Measurements from ENCODE around the gene TTLL7.

The TTLL7 gene

GRCh38 chr1:83901547-83902155 lies 97.3 kb downstream of the TTLL7 start:
- no peaks in the 10 kb centered on the region for H3K4me1 ChIP-seq (ENCODE audit: control insufficient read depth in 5 of 5, insufficient read depth in 5 of 5, low read length in 5 of 5)
- H3K36me3 ChIP-seq (ENCODE audit: control insufficient read depth in 5 of 5, insufficient read depth in 5 of 5, low read length in 5 of 5), result peaks cover 0 to 3% (median 0%) of the 10 kb centered on the region in 5 donors
- H3K9me3 ChIP-seq (ENCODE audit: control insufficient read depth in 5 of 5, low read length in 5 of 5), result no peaks in the 10 kb centered on the region
- H3K27ac ChIP-seq (ENCODE audit: low read depth, low read length), result no peak overlapping the region
- no peaks in the 10 kb centered on the region for H3K27me3 ChIP-seq (ENCODE audit: control insufficient read depth in 5 of 5, insufficient read depth in 4 of 5, low read length in 5 of 5)
- H3K4me3 ChIP-seq (ENCODE audit: low read depth in 1 of 5, low read length in 5 of 5), result no peak overlapping the region
- H3K9ac ChIP-seq (ENCODE audit: low read length in 5 of 5), result no peak overlapping the region

GRCh38 chr1:83900524-83900923 lies 98.4 kb downstream of the TTLL7 start:
- Histone ChIP-seq H3K27me3 (ENCODE audit: control insufficient read depth in 5 of 5, insufficient read depth in 4 of 5, low read length in 5 of 5) (no peaks in the 10 kb centered on the region), H3K9me3 (ENCODE audit: control insufficient read depth in 5 of 5, low read length in 5 of 5) (no peaks in the 10 kb centered on the region), H3K36me3 (ENCODE audit: control insufficient read depth in 5 of 5, insufficient read depth in 5 of 5, low read length in 5 of 5) (peaks cover 0 to 3% (median 0%) of the 10 kb centered on the region in 5 donors), H3K4me1 (ENCODE audit: control insufficient read depth in 5 of 5, insufficient read depth in 5 of 5, low read length in 5 of 5) (no peaks in the 10 kb centered on the region), H3K9ac (ENCODE audit: low read length in 5 of 5) (no peak overlapping the region), H3K27ac (ENCODE audit: low read depth, low read length) (no peak overlapping the region), H3K4me3 (ENCODE audit: low read depth in 1 of 5, low read length in 5 of 5) (no peak overlapping the region)

GRCh38 chr1:83897516-83897915 lies 101.4 kb downstream of the TTLL7 start:
- Histone ChIP-seq H3K9me3 (ENCODE audit: control insufficient read depth in 5 of 5, low read length in 5 of 5) (no peaks in the 10 kb centered on the region), H3K27me3 (ENCODE audit: control insufficient read depth in 5 of 5, insufficient read depth in 4 of 5, low read length in 5 of 5) (no peaks in the 10 kb centered on the region), H3K27ac (ENCODE audit: low read depth, low read length) (no peak overlapping the region), H3K36me3 (ENCODE audit: control insufficient read depth in 5 of 5, insufficient read depth in 5 of 5, low read length in 5 of 5) (peaks cover 0 to 2% (median 0%) of the 10 kb centered on the region in 5 donors), H3K9ac (ENCODE audit: low read length in 5 of 5) (no peak overlapping the region), H3K4me3 (ENCODE audit: low read depth in 1 of 5, low read length in 5 of 5) (no peak overlapping the region), H3K4me1 (ENCODE audit: control insufficient read depth in 5 of 5, insufficient read depth in 5 of 5, low read length in 5 of 5) (peaks cover 0 to 4% (median 0%) of the 10 kb centered on the region in 5 donors)

GRCh38 chr1:83896299-83896698 lies 102.6 kb downstream of the TTLL7 start:
- H3K36me3 ChIP-seq (ENCODE audit: control insufficient read depth in 5 of 5, insufficient read depth in 5 of 5, low read length in 5 of 5), result peaks cover 0 to 2% (median 0%) of the 10 kb centered on the region in 5 donors
- H3K4me3 ChIP-seq (ENCODE audit: low read depth in 1 of 5, low read length in 5 of 5), result no peak overlapping the region
- peaks cover 0 to 4% (median 0%) of the 10 kb centered on the region in 5 donors for H3K4me1 ChIP-seq (ENCODE audit: control insufficient read depth in 5 of 5, insufficient read depth in 5 of 5, low read length in 5 of 5)
- H3K9me3 ChIP-seq (ENCODE audit: control insufficient read depth in 5 of 5, low read length in 5 of 5), result no peaks in the 10 kb centered on the region
- no peak overlapping the region for H3K27ac ChIP-seq (ENCODE audit: low read depth, low read length)
- no peaks in the 10 kb centered on the region for H3K27me3 ChIP-seq (ENCODE audit: control insufficient read depth in 5 of 5, insufficient read depth in 4 of 5, low read length in 5 of 5)
- no peak overlapping the region for H3K9ac ChIP-seq (ENCODE audit: low read length in 5 of 5)

- Histone ChIP-seq H3K9ac (ENCODE audit: low read length in 5 of 5) (no peak overlapping the region), H3K9me3 (ENCODE audit: control insufficient read depth in 5 of 5, low read length in 5 of 5) (no peaks in the 10 kb centered on the region), H3K27ac (ENCODE audit: low read depth, low read length) (no peak overlapping the region), H3K27me3 (ENCODE audit: control insufficient read depth in 5 of 5, insufficient read depth in 4 of 5, low read length in 5 of 5) (no peaks in the 10 kb centered on the region), H3K4me1 (ENCODE audit: control insufficient read depth in 5 of 5, insufficient read depth in 5 of 5, low read length in 5 of 5) (peaks cover 0 to 4% (median 0%) of the 10 kb centered on the region in 5 donors), H3K4me3 (ENCODE audit: low read depth in 1 of 5, low read length in 5 of 5) (no peak overlapping the region), H3K36me3 (ENCODE audit: control insufficient read depth in 5 of 5, insufficient read depth in 5 of 5, low read length in 5 of 5) (peaks cover 0 to 7% (median 0%) of the 10 kb centered on the region in 5 donors)
Measured at GRCh38 chr1:83889707-83890106, 109.2 kb downstream of the TTLL7 start.

DNA sequence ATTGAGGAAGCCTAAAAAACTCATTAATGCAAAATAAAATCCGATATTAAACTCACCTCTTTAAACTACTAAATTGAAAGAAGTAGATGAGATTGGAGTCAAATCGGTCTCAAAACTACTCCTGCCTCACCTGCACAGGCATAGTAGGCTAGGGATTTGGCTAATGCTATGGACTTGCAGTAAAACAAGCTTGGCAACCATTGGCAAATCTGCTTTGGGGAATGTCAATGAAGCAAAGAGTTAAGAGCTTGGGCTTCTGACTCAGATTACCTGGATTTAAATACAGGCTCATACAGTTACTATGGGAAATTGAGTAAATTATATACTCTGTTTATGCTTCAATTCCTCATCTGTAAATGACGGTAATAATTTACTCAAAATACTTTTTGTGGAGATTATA lies 111.4 kb downstream of the TTLL7 start:
- H3K9me3 ChIP-seq (ENCODE audit: control insufficient read depth in 5 of 5, low read length in 5 of 5), result no peaks in the 10 kb centered on the region
- H3K36me3 ChIP-seq (ENCODE audit: control insufficient read depth in 5 of 5, insufficient read depth in 5 of 5, low read length in 5 of 5), result peaks cover 0 to 10% (median 0%) of the 10 kb centered on the region in 5 donors
- no peak overlapping the region for H3K27ac ChIP-seq (ENCODE audit: low read depth, low read length)
- peaks cover 0 to 5% (median 0%) of the 10 kb centered on the region in 5 donors for H3K4me1 ChIP-seq (ENCODE audit: control insufficient read depth in 5 of 5, insufficient read depth in 5 of 5, low read length in 5 of 5)
- no peak overlapping the region for H3K9ac ChIP-seq (ENCODE audit: low read length in 5 of 5)
- H3K27me3 ChIP-seq (ENCODE audit: control insufficient read depth in 5 of 5, insufficient read depth in 4 of 5, low read length in 5 of 5), result no peaks in the 10 kb centered on the region
- no peak overlapping the region for H3K4me3 ChIP-seq (ENCODE audit: low read depth in 1 of 5, low read length in 5 of 5)

DNA sequence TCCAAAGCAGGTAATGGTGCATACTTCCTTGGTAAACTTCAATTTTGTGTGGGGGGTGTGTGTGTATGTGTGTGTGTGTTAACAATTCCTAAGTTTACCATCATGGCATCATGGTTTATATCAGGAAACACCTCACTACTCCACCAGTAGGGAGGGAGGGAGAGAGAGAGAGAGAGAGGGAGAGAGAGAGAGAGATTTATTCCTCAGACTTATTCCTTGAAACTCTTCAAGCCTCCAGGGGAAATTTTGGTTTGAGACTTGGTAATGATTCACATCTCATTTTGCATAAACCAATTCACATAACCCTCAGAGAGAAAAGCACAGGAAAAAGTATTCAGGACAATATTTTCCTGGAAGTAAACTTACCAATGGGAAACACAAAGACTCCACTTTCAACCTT lies 115.0 kb downstream of the TTLL7 start:
- Histone ChIP-seq H3K4me3 (ENCODE audit: low read depth in 1 of 5, low read length in 5 of 5) (no peak overlapping the region), H3K27me3 (ENCODE audit: control insufficient read depth in 5 of 5, insufficient read depth in 4 of 5, low read length in 5 of 5) (no peaks in the 10 kb centered on the region), H3K9ac (ENCODE audit: low read length in 5 of 5) (no peak overlapping the region), H3K27ac (ENCODE audit: low read depth, low read length) (no peak overlapping the region), H3K9me3 (ENCODE audit: control insufficient read depth in 5 of 5, low read length in 5 of 5) (no peaks in the 10 kb centered on the region), H3K4me1 (ENCODE audit: control insufficient read depth in 5 of 5, insufficient read depth in 5 of 5, low read length in 5 of 5) (peaks cover 0 to 8% (median 0%) of the 10 kb centered on the region in 5 donors), H3K36me3 (ENCODE audit: control insufficient read depth in 5 of 5, insufficient read depth in 5 of 5, low read length in 5 of 5) (peaks cover 0 to 10% (median 0%) of the 10 kb centered on the region in 5 donors)

DNA sequence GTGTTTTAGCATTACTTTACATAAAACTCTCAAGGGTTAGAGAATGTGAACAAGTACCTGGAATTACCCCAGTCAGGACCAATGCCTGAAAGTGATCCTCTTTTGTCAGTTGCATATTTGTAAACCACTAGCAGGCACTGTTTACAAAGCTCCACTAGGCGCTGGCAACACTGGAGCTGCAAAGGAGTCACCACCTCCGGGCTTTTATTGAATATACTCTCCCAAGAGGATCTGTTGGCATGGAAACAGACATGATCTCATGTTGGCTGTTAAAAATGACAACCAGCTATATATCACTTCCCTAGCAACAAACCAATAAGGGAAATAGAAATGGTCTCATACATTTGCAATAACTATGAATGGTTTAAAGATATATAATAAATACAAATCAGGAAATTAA lies 116.0 kb downstream of the TTLL7 start:
- Histone ChIP-seq H3K4me3 (ENCODE audit: low read depth in 1 of 5, low read length in 5 of 5) (no peak overlapping the region), H3K9ac (ENCODE audit: low read length in 5 of 5) (no peak overlapping the region), H3K27ac (ENCODE audit: low read depth, low read length) (no peak overlapping the region), H3K9me3 (ENCODE audit: control insufficient read depth in 5 of 5, low read length in 5 of 5) (no peaks in the 10 kb centered on the region), H3K4me1 (ENCODE audit: control insufficient read depth in 5 of 5, insufficient read depth in 5 of 5, low read length in 5 of 5) (peaks cover 0 to 8% (median 0%) of the 10 kb centered on the region in 5 donors), H3K36me3 (ENCODE audit: control insufficient read depth in 5 of 5, insufficient read depth in 5 of 5, low read length in 5 of 5) (peaks cover 0 to 10% (median 0%) of the 10 kb centered on the region in 5 donors), H3K27me3 (ENCODE audit: control insufficient read depth in 5 of 5, insufficient read depth in 4 of 5, low read length in 5 of 5) (no peaks in the 10 kb centered on the region)

DNA sequence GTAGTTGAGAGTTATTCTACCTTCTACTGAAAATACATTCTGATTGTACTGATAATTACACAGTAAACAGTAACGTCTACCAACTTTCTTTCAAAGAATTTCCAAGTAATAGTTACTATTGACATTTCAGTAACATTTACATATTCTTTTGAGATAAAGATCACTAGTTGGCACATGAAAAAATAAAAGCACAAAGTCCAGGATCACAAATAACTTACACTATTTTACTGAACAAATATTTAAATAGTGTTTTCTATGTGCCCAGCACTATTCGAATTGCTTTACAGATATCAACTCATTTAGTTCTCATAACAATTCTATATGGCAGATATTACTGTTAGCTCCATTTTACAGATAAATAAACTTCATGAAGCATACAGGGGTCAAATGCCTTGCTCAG lies 126.4 kb downstream of the TTLL7 start:
- Histone ChIP-seq H3K4me1 (ENCODE audit: control insufficient read depth in 5 of 5, insufficient read depth in 5 of 5, low read length in 5 of 5) (no peaks in the 10 kb centered on the region), H3K4me3 (ENCODE audit: low read depth in 1 of 5, low read length in 5 of 5) (no peak overlapping the region), H3K9ac (ENCODE audit: low read length in 5 of 5) (no peak overlapping the region), H3K9me3 (ENCODE audit: control insufficient read depth in 5 of 5, low read length in 5 of 5) (no peaks in the 10 kb centered on the region), H3K27me3 (ENCODE audit: control insufficient read depth in 5 of 5, insufficient read depth in 4 of 5, low read length in 5 of 5) (no peaks in the 10 kb centered on the region), H3K36me3 (ENCODE audit: control insufficient read depth in 5 of 5, insufficient read depth in 5 of 5, low read length in 5 of 5) (peaks cover 0 to 6% (median 0%) of the 10 kb centered on the region in 5 donors), H3K27ac (ENCODE audit: low read depth, low read length) (no peak overlapping the region)

- H3K4me3 ChIP-seq (ENCODE audit: low read depth in 1 of 5, low read length in 5 of 5), result no peak overlapping the region
- H3K27ac ChIP-seq (ENCODE audit: low read depth, low read length), result no peak overlapping the region
- peaks cover 0 to 5% (median 3%) of the 10 kb centered on the region in 5 donors for H3K4me1 ChIP-seq (ENCODE audit: control insufficient read depth in 5 of 5, insufficient read depth in 5 of 5, low read length in 5 of 5)
- H3K27me3 ChIP-seq (ENCODE audit: control insufficient read depth in 5 of 5, insufficient read depth in 4 of 5, low read length in 5 of 5), result no peaks in the 10 kb centered on the region
- no peaks in the 10 kb centered on the region for H3K9me3 ChIP-seq (ENCODE audit: control insufficient read depth in 5 of 5, low read length in 5 of 5)
- H3K36me3 ChIP-seq (ENCODE audit: control insufficient read depth in 5 of 5, insufficient read depth in 5 of 5, low read length in 5 of 5), result peaks cover 0 to 3% (median 0%) of the 10 kb centered on the region in 5 donors
- H3K9ac ChIP-seq (ENCODE audit: low read length in 5 of 5), result no peak overlapping the region
Measured at GRCh38 chr1:83864991-83865390, 133.9 kb downstream of the TTLL7 start.

Data from subcutaneous abdominal adipose tissue (tissue), 5 donors.